Chondrocyte (in vitro differentiated cells): ENCODE results near the gene LNPK. TPM values are rescaled to one million over a fixed set of nuclear protein-coding genes. Genes with fewer than 3 reads are reported as not detected.

Experiments used
- DNase-seq: peaks from one replicate; pipeline ENCODE4 v3.0.0; 2021; ENCODE audit warnings: mixed read lengths, low spot score
- H3K27ac Mint-ChIP-seq: one replicate; pipeline ENCODE4 v1.8.0; 2021; ENCODE audit warnings: mild to moderate bottlenecking, moderate library complexity, mixed read lengths; ENCODE audit not compliant: unreplicated experiment
- H3K27me3 Mint-ChIP-seq: 2 replicates; pipeline ENCODE4 v1.8.0; 2021; ENCODE audit warnings: low read depth, mixed read lengths
- H3K36me3 Mint-ChIP-seq: 2 replicates; pipeline ENCODE4 v1.8.0; 2021; ENCODE audit warnings: low read depth, mixed read lengths
- H3K4me1 Mint-ChIP-seq: 2 replicates; pipeline ENCODE4 v1.8.0; 2021; ENCODE audit warnings: low read depth, mild to moderate bottlenecking, mixed read lengths
- H3K4me3 Mint-ChIP-seq: one replicate; pipeline ENCODE4 v1.8.0; 2021; ENCODE audit warnings: mild to moderate bottlenecking, moderate library complexity, mixed read lengths; ENCODE audit not compliant: unreplicated experiment
- H3K9me3 Mint-ChIP-seq: 2 replicates; pipeline ENCODE4 v1.8.0; 2021; ENCODE audit warnings: low read depth, mixed read lengths
- total RNA-seq: library from RNA; stranded (reverse); gene quantifications from 3 replicates; pipeline ENCODE4 v1.2.1, GENCODE V29; 2021
- TF ChIP-seq, protein P1 (sequence below): fragments of 200-600 bp; sonication (generic); IDR thresholded peaks from 2 replicates; pipeline ENCODE4 v1.5.0; 2021; ENCODE audit warnings: antibody characterized with exemption, mild to moderate bottlenecking, moderate library complexity

The LNPK gene
- total RNA-seq, 1 donor from 2014 or later, result 51.0 TPM

DNA sequence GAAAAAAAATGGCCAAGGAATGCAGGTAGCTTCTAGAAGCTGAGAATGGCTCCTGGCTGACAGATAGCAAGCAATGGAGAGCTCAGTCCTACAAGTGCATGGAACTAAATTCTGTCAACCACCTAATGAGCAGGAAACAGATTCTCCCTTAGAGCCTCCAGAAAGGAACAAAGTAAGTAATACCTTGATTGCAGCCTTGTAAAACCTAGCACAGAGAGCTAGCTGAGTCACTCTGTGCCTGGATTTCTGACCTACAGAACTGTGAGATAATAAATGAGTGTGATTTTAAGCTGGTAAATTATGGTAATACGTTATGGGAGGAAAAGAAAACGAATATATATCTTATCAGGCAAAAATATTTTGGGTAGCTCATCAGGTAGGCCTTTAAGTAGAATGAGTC is 7.4 kb upstream of the LNPK start:
- no peaks in the 10 kb centered on the region for H3K4me1 Mint-ChIP-seq
- no peaks in the 10 kb centered on the region for H3K36me3 Mint-ChIP-seq
- H3K4me3 Mint-ChIP-seq, result no peak overlapping the region
- H3K27ac Mint-ChIP-seq, result no peak overlapping the region
- H3K27me3 Mint-ChIP-seq, result peaks cover 10% of the 10 kb centered on the region
- H3K9me3 Mint-ChIP-seq, result no peaks in the 10 kb centered on the region
- DNase-seq, result no peak
- TF ChIP-seq, protein P1, sequence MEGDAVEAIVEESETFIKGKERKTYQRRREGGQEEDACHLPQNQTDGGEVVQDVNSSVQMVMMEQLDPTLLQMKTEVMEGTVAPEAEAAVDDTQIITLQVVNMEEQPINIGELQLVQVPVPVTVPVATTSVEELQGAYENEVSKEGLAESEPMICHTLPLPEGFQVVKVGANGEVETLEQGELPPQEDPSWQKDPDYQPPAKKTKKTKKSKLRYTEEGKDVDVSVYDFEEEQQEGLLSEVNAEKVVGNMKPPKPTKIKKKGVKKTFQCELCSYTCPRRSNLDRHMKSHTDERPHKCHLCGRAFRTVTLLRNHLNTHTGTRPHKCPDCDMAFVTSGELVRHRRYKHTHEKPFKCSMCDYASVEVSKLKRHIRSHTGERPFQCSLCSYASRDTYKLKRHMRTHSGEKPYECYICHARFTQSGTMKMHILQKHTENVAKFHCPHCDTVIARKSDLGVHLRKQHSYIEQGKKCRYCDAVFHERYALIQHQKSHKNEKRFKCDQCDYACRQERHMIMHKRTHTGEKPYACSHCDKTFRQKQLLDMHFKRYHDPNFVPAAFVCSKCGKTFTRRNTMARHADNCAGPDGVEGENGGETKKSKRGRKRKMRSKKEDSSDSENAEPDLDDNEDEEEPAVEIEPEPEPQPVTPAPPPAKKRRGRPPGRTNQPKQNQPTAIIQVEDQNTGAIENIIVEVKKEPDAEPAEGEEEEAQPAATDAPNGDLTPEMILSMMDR, result no peak

DNA sequence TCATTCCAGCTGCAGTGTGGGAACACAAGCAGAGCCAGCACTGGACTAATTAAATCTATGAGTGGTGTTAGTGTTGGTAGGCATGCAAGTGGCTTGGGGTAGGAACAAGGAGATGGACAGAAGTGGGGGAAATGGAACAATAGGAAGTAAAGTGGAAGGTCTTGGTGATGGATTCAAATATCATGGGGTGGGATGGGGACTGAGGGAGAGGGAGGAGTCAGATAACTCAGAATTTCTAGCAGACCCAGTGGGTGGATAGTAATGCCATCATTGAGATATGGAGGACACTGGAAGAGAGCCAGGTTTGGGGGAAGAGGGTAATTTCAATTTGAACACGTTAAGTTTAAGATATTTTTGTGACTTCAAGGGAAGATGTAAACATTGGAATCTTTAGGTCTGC is 2.9 kb upstream of the LNPK start:
- no peaks in the 10 kb centered on the region for H3K36me3 Mint-ChIP-seq
- no peak for DNase-seq
- H3K4me1 Mint-ChIP-seq, result peaks cover 21% of the 10 kb centered on the region
- no peak overlapping the region for H3K4me3 Mint-ChIP-seq
- no peaks in the 10 kb centered on the region for H3K9me3 Mint-ChIP-seq
- no peaks in the 10 kb centered on the region for H3K27me3 Mint-ChIP-seq
- TF ChIP-seq, protein P1, result no peak
- H3K27ac Mint-ChIP-seq, result no peak overlapping the region

DNA sequence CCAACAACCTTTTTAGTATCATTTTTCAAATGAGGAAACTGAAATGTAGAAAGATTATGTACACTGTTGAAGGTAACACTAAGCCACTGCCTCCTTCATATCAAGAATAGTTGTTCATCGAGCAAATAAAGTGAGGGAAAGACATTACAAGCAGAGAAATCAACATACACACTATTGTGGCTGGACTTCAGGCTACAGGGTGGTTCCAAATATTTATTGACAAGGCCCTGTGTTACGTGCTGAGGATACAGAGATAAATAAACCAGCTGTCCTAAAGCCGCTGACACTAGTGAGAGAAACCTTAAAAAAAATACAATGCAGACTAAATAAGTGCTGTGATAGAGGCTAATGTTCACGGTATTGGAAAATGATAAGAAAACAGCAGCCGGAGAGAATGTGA is 1.9 kb upstream of the LNPK start:
- H3K4me3 Mint-ChIP-seq, result no peak overlapping the region
- DNase-seq, result no peak

GRCh38 chr2:176002688-176003210 is 682 bp upstream of the LNPK start:
- Mint-ChIP-seq H3K9me3 (no peaks in the 10 kb centered on the region), H3K27ac (peak overlapping the region; percentile 95), H3K4me3 (peak overlapping the region; percentile 94), H3K36me3 (no peaks in the 10 kb centered on the region), H3K4me1 (peaks cover 26% of the 10 kb centered on the region), H3K27me3 (no peaks in the 10 kb centered on the region)
- DNase-seq, result no peak
- TF ChIP-seq, protein P1, result no peak

More for the DNA sequence above, 1.9 kb upstream of the LNPK start:
- H3K36me3 Mint-ChIP-seq, result no peaks in the 10 kb centered on the region
- no peaks in the 10 kb centered on the region for H3K27me3 Mint-ChIP-seq
- TF ChIP-seq, protein P1, result no peak
- H3K27ac Mint-ChIP-seq, result no peak overlapping the region
- no peaks in the 10 kb centered on the region for H3K9me3 Mint-ChIP-seq
- H3K4me1 Mint-ChIP-seq, result peaks cover 26% of the 10 kb centered on the region

GRCh38 chr2:176001281-176001915 is 669 bp downstream of the LNPK start:
- Mint-ChIP-seq H3K36me3 (no peaks in the 10 kb centered on the region), H3K4me1 (peaks cover 26% of the 10 kb centered on the region), H3K9me3 (no peaks in the 10 kb centered on the region), H3K4me3 (peak overlapping the region; percentile 94), H3K27ac (peak overlapping the region; percentile 95), H3K27me3 (no peaks in the 10 kb centered on the region)
- TF ChIP-seq, protein P1, result no peak
- no peak for DNase-seq
